Putamen (tissue), 1 donor: ENCODE data around the gene MYCBP2.

Source experiments
- DNase-seq: peaks from one replicate; pipeline ENCODE4 v3.0.0-alpha.2; 2016; ENCODE audit warnings: low spot score

MYCBP2 gene

DNA sequence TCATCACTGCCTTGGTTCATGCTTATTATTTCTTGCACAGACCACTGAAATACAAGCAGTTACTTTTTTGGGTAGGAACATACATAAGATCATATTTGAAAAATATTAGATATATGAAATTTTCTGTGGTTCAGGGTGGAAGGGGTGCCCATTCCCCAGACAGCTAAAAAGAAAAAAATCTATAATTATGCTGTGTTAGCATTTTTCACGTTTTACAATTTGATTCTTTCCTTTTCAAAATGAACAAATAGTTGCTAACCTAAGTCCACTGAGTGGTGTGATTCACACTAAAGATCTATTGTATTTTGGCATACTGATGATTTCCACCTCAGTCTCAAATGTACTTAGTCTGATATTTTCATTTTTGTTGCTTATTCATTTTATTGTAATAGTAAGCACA, 233.2 kb downstream of the MYCBP2 start:
- DNase-seq: no peak

DNA sequence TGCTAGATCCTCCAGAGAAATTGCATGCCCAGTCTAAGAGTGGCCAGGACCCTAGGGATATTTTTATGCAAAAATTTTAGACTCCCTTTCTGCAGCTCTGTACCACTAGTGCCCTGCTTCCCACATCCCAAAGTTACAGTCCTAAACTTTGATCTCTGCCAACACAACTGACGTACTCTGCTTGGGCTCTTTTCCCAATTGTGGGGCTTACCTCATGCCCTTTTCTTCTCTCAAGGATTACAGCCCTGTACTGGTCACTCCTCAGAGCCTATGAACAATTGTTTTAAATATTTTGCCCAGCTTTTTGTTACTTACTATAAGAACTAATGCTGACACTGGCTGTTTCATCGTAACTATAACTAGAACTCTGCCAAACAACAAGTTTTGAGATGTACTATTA, 242.1 kb downstream of the MYCBP2 start:
- DNase-seq: no peak

DNA sequence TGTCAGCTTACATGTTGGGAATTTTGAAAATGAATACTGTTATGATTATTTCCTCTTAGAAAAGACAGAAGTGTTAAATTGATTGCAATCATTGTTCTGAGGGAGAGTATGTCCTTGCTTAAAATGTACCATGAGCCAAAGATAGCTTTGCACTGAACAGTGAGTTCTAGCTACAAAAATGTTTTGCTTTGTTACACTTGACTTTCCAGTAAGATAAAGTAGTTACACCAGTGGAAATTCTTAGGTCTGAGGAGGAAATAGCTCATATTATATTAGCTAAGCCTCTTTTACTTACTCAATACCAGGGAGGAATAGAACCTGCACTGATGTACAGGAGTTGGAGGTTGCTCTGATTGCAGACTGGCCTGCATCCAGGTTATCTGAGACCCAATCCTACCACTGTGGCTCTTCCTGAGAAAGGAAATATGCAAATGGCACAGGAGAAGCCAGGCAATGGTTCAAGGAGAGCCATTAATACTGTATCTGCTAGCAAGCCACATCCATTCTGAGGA, 246.9 kb downstream of the MYCBP2 start:
- no peak for DNase-seq

DNA sequence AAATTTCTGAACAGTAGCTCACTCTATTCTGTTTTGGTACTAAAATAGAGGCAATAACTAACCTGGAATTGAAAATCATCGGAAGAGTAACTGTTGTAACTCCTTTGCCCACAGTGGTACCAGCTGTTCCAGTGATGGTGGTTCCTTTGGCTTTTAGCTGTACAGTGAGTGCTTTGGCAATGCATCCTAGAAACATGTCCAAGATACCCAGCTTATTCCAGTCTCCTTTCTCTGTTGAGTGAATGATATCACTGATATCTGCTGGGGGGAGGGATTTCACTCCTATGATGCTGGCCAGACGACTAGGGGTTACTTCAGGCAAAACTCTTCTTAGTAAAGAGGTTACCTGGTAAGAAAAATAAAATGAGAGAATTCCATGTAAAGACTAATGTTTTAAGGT, 259.4 kb downstream of the MYCBP2 start:
- no peak for DNase-seq

DNA sequence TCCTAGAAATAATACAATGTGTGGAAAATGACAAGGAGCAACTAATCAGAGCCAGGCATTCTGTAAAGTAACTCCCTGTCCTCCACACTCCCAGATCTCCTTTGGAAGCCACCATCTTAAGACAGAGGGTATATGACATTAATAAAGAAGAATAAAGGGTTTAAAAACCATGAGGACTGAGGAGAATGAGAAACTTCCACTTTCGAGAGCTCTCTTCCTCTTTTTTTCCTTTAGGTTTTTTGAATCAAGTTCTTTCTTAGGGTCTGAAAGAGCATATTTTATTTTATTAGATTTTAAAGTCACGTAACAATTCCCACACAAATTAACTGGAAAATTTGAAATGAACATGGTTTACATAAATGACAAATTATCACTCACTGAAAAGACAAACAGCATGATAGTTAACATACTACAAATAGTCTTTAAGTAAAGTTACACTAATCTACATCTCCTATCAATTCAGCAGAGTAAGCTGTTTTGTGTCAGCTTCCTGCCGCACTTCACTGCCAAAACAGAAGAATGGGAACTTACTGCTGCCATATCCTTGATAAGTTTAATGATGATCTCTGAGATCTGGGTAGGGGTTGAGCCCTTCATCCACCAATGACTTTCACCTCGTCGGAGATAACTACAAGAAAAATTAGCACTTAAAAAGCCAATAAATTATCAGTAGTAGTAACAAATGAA, 261.3 kb downstream of the MYCBP2 start:
- no peak for DNase-seq

DNA sequence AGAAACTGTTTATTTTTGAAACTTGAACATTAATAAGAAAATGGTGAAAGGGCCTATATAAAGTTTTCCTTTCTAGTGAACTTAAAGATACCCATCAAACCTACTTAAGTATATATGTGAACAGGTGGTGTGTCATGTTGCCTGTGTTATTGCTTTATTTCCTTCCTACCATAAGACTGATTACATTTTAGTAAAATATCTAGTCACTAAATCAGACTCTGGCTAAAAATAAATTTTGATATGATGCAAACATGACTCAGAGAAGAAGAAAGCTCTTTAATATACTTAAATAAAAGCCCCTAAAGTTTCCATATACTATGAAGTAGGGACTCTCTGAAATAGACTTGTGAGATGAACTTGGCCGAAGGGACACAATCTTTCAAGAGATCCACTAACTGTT, 264.8 kb downstream of the MYCBP2 start:
- DNase-seq: no peak

DNA sequence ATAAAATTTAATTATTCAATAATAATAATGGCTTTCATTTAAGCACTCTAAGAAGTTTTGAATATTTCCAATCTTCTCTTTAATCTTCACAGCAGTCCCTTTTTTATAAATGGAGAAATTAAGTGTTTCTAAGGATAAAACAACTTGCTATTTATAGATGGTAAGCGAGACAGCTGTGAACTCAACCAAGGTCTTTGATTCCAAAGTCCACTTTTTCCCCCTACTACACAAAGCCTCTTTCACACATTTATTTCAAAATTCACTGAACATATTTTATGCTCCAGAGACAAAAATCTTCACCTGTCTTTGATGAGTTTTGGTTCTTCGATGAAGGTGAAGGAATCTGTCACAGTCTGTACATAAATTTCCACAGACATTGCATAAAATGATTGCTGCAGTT, 265.5 kb downstream of the MYCBP2 start:
- no peak for DNase-seq

DNA sequence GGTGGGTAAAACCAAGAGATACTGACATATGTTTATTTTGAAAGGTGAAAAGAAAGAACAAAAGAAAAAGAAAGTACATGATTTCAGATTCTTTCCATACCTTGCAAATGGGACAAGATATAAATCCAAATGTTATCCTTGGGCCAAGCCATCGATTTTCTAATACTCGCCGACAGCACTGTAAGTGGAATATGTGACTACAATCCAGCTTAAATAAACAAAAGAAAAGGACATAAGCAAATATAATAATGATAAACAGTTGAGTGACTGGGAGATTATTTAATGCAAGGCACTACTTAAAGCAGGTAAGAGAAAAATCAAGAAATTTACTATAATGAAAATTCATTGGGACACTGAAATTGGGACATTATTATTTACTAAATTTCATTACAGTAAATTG, 270.0 kb downstream of the MYCBP2 start:
- no peak for DNase-seq

DNA sequence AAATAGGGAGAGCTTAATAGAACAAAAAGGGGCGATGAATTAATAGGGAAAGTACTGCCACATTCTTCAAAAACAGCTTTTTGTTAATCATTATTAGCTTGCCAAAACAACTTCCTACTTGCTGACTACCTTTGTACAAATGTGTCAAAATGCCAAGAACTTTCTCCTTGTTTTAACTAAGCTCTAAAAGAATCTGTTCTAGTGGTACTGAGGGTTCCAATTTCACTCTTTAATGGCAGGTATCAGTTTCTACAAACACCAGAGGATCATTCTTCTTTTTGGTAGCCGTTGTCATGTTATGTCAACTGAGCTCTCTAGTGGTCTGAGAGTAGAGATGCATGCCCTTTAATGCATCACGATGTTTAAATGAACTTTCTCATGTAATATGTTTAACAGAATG, 270.5 kb downstream of the MYCBP2 start:
- no peak for DNase-seq

DNA sequence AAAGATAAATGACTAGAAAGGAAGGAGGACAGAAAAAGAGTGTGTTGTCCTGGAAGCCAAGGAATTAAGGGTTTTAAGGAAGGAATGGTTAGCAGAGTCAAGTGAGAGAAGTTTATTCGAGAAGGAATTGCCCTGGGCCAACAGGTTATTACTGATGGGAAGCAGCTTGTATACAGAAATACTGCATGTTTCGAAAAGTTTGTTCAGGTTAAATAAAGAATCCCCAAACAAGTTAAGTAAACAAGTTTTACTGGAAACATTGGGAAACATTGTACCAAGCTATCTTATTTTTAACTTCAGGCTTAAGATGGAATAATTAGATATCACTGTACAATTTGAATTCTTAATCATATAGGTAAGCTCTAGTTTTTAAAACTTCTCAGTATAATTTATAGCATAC, 271.7 kb downstream of the MYCBP2 start:
- no peak for DNase-seq

DNA sequence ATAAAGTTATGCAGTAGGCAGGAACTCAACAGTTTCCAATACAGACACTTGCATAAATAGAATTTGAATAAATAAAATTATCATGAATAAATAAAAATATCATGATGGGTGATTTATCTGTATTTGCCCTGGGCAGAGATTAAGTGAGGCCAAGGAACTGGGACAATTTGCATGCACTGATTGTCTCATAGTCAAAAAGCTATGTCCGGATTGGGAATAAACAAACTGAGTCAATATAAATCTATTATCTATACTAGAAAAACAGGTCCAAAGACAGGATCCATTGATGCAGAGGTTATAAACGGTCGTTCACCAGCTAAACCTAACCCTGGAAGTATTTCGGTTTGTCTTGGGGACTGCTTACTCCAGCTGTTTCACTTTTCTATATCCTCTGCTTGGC, 273.7 kb downstream of the MYCBP2 start:
- DNase-seq: no peak

DNA sequence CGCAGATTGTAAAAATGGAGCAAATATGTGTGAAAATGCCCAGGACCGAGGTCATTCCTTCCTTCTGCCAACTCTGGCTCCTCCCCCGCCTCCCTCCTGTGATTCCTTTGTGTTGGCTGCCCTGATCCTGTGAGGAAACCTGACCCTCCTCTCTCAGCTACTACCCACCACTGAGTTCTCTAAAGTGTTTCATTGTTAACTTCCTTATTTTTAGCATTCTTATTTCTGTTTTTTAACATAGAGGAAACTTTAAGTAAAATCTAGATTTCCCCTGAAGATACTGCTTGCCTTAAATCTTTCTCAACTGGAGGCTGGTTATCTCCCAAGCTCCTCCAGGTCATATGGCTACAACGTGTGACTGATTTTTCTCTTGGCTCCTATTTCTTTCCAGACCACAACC, 278.2 kb downstream of the MYCBP2 start:
- DNase-seq: no peak

DNA sequence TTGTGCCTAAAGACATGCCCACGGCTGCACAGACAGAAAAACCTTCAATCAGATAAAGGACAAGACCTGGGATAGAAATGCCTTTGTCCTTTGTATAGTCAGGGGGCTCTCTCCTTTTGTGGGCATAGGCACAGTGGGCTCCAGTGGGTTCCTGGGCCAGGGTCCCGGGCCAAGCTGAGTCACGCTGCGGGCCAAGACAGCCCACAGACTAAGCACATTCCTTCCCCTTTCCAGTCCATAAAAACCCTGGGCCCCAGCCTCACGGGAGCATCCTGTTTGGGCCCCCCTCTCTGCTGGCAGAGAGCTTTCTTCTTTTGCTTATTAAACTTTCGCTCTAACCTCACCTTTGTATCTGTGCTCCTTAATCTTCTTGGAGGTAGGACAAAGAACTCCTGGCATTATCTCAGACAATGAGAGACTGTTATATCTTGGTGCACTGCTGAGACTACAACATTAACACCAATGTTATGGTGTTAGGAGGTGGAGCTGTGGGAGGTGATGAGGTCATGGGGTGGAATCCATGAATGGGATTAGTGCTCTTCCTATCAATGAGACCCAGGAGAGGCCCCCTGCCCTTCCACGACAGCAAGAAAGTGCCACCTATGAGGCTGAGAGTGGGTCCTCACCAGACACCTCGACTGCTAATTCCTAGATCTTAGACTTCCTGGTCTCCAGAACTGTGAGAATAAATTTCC, 279.1 kb downstream of the MYCBP2 start:
- no peak for DNase-seq

DNA sequence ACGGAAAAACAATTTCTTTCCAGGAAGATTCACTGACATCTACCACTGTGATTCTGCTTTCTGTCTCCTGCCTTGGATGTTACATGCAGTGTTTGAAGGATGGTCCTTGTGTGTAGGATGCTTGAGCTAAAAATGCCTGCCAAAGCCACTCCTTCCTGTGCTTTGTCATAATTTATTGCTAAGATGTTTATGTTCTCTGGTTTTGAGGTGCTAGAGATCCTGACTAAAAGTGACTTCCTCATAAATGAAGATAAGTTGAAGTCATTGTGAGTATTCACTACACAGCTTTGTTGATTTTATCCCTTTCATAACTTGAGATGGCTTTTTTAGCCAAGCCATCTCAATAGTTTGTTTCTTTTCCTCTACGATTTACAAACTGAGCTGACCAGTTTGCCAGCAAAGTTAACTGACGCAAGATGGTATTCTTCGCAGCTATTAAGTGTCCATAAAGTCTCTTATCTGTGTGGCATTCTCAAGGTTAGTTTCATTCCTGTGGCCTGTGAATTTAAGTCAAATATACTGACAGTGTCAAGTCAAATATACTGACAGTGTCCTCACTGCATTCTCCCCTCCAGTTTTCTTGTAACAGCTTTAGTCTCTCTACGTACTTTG, 284.2 kb downstream of the MYCBP2 start:
- no peak for DNase-seq

DNA sequence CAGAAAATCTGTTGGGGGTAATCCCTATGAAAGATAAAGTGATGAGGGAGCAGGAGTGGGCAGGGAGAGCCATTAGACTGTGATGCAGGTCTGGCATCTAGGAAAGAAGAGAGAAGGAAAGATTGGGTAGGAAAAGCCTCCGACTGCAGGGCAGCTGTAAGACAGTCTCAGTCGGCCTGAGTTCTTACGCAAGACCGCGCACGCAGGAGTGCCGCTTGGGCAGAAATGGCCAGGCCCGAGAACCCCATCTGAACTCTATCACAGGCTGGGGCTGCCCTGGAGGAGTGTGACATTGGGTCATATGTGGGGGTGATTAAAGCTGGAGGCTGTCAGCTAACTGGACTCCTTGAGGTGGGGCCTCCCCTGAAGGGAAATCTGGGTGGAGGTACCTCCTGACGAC, 286.1 kb downstream of the MYCBP2 start:
- no peak for DNase-seq

DNA sequence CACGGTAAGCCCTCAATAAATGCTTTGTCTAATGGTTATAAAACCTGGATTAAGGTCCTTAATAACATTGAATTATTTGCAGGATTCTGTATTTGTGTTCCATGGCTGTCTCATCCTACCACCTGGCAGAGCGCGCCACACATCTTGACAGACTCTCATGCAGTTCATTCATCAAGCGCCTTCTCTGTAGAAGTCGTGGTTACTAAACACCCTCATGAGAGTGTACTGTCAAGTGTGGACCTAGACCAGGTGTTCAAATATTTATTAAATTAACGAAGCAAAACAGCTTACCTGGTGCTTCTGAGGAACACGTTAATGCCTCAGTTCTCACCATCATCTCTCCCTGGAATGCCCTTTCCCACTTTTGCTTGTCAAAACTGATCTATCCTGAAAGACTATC, 286.8 kb downstream of the MYCBP2 start:
- DNase-seq: no peak

DNA sequence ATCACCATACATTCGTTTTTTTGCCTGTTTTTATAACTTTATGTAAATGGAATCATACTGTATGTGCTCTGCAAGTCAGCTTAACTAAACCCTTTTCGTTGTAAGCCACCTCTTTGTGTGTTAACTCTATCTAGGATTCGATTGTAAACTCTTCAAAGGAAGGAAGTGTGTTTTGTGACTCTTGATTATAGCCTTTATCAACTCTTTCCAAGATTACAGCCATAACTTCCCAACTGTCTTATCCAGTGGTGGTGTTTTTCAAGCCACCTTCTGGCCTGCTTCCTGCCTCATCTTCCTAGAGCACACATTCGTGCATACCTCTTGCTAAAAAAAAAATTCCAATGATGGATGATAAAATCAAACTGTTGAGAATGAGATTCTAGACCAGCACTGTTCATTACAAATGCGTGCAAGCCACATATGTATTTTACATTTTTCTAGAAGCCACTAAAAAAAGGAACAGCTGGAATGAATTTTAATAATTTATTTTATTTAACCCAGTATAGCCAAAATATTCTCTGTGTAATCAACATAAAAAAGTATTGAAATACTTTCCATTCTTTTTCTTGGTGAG, 287.9 kb downstream of the MYCBP2 start:
- DNase-seq: no peak

DNA sequence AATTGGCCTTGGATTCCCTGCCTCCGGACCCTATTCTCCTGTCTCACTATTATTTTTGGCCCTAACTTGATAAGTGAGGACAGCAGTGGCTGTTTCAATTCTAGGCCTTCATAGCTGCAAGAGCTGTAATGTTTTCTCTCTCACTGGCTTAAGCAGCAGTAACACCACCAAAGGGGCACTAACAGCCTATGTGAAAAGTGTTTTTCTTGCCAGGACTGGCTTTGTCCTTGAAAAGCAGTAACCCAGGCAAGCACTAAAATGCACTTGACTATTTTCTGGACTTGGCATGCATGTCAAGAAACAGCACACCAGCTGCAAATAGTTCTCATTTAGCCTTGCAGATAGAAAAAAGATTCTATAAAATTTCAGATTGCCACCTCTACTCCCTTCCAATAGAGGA, 290.6 kb downstream of the MYCBP2 start:
- no peak for DNase-seq

DNA sequence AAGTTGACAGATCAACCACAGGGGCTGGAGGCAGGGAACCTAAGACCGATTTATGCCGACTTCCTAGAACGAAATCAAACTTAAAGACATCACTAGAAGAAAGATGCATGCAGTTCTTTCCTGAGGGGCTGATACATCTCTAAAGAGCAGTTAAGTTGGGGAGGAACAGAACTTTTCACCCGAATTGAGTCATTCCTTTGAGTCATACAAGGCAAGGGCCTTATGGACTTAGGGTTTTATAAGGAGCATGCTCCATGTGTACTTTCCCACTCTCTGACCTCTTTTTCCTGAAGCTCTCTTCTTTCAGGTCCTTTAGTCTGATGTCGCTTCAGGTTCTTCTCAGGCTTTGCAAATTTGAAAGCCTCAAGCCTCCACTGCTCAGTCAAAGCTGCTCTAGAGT, 292.0 kb downstream of the MYCBP2 start:
- DNase-seq: no peak

DNA sequence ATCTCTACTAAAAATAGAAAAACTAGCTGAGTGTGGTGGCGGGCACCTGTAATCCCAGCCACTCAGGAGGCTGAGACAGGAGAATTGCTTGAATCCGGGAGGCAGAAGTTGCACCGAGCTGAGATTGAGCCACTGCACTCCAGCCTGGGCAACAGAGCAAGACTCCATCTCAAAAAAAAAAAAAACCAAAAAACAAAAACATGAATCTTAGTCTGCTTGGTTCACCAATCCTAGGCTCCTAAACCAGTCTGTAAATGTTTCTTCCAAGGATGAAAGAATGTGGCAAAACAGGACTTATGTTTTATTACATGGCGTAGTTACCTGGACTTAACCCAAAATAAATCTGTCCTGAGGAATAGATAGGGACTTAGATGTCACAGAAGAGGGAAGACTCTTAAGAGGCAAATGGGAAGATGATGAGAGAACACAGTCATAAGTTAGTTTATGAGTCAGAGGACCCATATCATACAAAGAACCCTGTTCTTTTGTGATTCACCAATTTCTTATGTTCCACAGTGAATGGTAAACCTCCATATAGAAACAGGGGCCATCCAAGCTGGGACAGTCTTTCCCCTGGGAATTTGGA, 293.1 kb downstream of the MYCBP2 start:
- no peak for DNase-seq

DNA sequence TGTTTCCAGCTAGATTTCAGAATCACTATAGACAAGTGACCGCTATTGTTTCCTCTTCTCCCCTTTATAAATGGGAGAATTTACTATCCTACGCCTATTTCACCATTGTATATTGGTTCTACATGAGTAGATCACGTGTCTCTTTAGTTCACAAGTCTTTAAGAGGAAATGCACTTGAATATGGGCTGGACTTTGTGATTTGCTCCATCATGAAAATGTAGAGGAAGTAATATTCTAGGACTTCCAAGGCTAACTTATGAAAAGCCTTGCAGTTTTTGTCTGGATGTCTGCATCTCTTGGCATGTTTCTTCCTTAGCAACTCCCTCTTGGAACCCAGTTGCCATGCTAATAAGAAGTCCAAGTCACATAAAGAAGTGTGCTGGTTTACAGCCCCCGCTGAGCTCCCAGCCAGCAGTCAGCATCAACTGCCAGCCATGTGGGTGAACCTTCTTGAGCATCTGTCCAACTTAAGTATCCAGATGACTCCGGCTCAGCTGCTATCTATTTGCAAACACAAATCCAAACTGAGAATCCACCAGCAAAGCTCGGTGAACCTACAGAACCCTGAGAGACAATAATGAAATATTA, 295.1 kb downstream of the MYCBP2 start:
- no peak for DNase-seq

DNA sequence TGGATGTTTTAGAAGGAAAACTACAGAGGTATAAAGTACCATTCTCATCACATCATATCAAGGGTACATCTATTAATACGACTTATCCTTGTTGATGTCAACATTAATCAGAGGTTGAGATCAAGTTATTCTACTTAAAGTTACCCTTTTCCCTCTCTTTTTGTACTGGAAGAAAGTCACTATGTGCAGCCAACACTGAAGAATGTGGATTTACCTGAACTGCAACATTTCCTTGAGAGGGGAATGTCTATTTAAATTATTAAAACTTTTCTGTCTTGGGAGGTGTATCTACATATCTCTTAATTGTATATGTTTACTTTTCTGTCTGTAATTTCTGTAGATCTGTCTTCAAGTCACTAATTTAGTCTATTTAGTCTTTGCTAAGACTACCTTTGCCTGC, 297.5 kb downstream of the MYCBP2 start:
- no peak for DNase-seq
